Fibroblast of the aortic adventitia (primary cell): Measurements from ENCODE around the gene FAF2. TPM values are rescaled to one million over a fixed set of nuclear protein-coding genes. Genes with fewer than 3 reads are reported as not detected.

Experiments
- DNase-seq: peaks from one replicate; pipeline ENCODE4 v3.0.0-alpha.2; 2010; ENCODE audit warnings: low read depth
- H3K4me3 ChIP-seq: 2 replicates; pipeline ENCODE4 v1.5.1; 2011; ENCODE audit warnings: low read depth, mild to moderate bottlenecking, control low read depth, low read length, moderate library complexity
- CTCF ChIP-seq: IDR thresholded peaks from 2 replicates; pipeline ENCODE4 v1.5.1; 2011; ENCODE audit warnings: mild to moderate bottlenecking, low read length, control low read depth, inconsistent platforms; ENCODE audit not compliant: insufficient read depth
- total RNA-seq: library from RNA; depleted of rRNA; stranded (reverse); fragments of >200 nt; gene quantifications from 2 replicates; pipeline ENCODE4 v1.2.3, GENCODE V29; 2012; ENCODE audit warnings: low replicate concordance

The FAF2 gene
- total RNA-seq, 1 donor: 45.3 TPM

- TF ChIP-seq CTCF: no peak
- H3K4me3 ChIP-seq: no peak overlapping the region
- DNase-seq: no peak
These were observed 40.9 kb downstream of the FAF2 start for GRCh38 chr5:176489077-176489476.

GRCh38 chr5:176490301-176490700, 42.1 kb downstream of the FAF2 start:
- no peak overlapping the region for H3K4me3 ChIP-seq
- no peak for DNase-seq
- no peak for TF ChIP-seq CTCF

- H3K4me3 ChIP-seq: no peak overlapping the region
- DNase-seq: no peak
- no peak for TF ChIP-seq CTCF
These were observed 42.9 kb downstream of the FAF2 start for GRCh38 chr5:176491101-176491502.

GRCh38 chr5:176491901-176492300, 43.7 kb downstream of the FAF2 start:
- TF ChIP-seq CTCF: no peak
- no peak overlapping the region for H3K4me3 ChIP-seq
- no peak for DNase-seq

- DNase-seq: peak; percentile 13
- TF ChIP-seq CTCF: no peak
- H3K4me3 ChIP-seq: no peak overlapping the region
These were observed 44.2 kb downstream of the FAF2 start for GRCh38 chr5:176492431-176492830.

GRCh38 chr5:176497852-176498251, 49.7 kb downstream of the FAF2 start:
- no peak overlapping the region for H3K4me3 ChIP-seq
- TF ChIP-seq CTCF: no peak
- no peak for DNase-seq

- no peak overlapping the region for H3K4me3 ChIP-seq
- DNase-seq: no peak
- TF ChIP-seq CTCF: no peak
These were observed 51.1 kb downstream of the FAF2 start for GRCh38 chr5:176499273-176499672.
